Esophagus muscularis mucosa (tissue), 4 donors: ENCODE results near the gene P2RY2.

Source experiments
- EP300 ChIP-seq: sonication (generic); formaldehyde crosslinking; IDR thresholded peaks from one replicate; pipeline ENCODE4 v1.6.1; 2017; ENCODE audit warnings: antibody characterized with exemption
- POLR2A ChIP-seq: fragments of 450-650 bp; IDR thresholded peaks from one replicate; pipeline ENCODE4 v1.6.1; 2017; ENCODE audit warnings: antibody characterized with exemption, moderate library complexity, mild to moderate bottlenecking, low read depth
- POLR2AphosphoS5 ChIP-seq, 2 donors: sonication (generic); formaldehyde crosslinking; IDR thresholded peaks; one replicate each; pipeline ENCODE4 v1.6.1; 2017; ENCODE audit warnings: antibody characterized with exemption in 2 of 2
- TF ChIP-seq, protein P1 (sequence below), 3 experiments: fragments of 200-600 bp in 2 of 3; fragments of 450-650 bp in 1 of 3; sonication (generic) in 2 of 3; IDR thresholded peaks; one replicate each; pipeline ENCODE4 v1.5.1; 2017 to 2019; ENCODE audit warnings: antibody characterized with exemption in 3 of 3, mild to moderate bottlenecking in 2 of 3, moderate library complexity in 1 of 3

- TF ChIP-seq, protein P1, sequence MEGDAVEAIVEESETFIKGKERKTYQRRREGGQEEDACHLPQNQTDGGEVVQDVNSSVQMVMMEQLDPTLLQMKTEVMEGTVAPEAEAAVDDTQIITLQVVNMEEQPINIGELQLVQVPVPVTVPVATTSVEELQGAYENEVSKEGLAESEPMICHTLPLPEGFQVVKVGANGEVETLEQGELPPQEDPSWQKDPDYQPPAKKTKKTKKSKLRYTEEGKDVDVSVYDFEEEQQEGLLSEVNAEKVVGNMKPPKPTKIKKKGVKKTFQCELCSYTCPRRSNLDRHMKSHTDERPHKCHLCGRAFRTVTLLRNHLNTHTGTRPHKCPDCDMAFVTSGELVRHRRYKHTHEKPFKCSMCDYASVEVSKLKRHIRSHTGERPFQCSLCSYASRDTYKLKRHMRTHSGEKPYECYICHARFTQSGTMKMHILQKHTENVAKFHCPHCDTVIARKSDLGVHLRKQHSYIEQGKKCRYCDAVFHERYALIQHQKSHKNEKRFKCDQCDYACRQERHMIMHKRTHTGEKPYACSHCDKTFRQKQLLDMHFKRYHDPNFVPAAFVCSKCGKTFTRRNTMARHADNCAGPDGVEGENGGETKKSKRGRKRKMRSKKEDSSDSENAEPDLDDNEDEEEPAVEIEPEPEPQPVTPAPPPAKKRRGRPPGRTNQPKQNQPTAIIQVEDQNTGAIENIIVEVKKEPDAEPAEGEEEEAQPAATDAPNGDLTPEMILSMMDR (IDR thresholded peaks at IDR 0.05): no peak
- no peak for TF ChIP-seq POLR2A
- no peak for TF ChIP-seq POLR2AphosphoS5 (IDR thresholded peaks at IDR 0.05)
- no peak for TF ChIP-seq EP300
These were observed 16.5 kb downstream of the P2RY2 start for GRCh38 chr11:73234471-73235181.
